OCI-M1 (cell line): Measurements from ENCODE around the gene SRD5A3.

ENCODE experiments used
- DNase-seq: peaks from one replicate; lab custom pipeline; 2025; lab: John Stamatoyannopoulos, UW

SRD5A3 gene

DNA sequence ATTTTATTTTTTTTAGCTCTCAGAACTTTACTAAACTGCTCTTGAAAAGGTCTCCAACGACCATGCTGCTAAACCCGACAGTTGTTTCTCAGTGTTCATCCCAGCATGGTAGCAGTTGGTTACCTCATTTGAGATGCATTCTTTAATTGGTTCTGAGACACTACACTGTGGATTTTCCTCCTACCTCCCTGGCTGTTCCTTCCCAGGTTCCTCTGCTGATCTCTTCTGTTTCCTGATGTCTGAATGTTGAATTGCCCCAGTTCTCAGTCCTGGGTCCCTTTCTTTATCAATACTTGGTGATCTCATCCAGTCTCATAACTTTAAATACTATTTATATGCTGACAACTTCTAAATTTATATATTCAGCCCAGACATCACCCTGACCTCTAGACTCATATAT lies 30.7 kb downstream of the SRD5A3 start:
- no peak for DNase-seq

- DNase-seq = no peak
These were observed 32.8 kb downstream of the SRD5A3 start for GRCh38 chr4:55378617-55379467.

DNA sequence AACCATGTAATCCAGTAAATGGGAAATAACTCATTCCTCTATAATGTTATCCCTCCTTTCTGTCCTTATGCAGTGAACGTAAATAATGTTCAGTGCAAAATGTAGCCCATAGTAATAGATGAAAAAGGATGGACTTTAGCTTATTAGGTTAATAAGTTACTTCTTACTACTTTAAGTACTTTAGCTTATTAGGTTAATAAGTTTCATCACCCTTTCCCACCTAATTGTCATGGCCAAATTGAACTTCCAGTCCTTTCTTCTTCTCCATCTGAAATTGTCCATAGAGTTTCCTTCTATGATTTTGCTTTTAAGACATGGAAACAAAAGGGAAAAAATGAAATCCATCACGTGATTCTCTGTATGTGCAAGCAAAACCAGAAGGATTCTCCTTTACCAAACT lies 34.5 kb downstream of the SRD5A3 start:
- no peak for DNase-seq

DNA sequence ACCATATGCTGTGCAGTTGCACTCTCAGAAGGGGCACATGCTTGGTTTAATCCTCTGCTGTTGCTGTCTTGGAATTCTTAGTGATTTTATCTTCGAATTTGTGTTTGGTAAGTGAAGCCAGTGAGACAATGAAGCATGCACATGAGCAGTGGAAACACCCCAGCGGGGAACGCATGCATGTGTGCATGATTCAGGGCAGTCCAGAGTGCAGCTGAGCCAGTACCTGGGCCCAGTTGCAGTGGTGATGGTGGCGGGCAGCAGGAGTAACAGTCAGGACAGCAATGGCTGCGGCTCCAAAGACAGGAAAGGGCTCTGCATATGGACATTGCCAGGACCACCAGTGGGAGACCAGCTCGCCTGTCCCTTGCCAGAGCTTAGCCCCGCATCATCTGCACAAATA lies 35.5 kb downstream of the SRD5A3 start:
- DNase-seq = peak; percentile 47

GRCh38 chr4:55382488-55383003 lies 36.5 kb downstream of the SRD5A3 start:
- DNase-seq = peak; percentile 72

GRCh38 chr4:55385201-55385649 lies 39.2 kb downstream of the SRD5A3 start:
- peak; percentile 72 for DNase-seq

- peak; percentile 76 for DNase-seq
These were observed 40.0 kb downstream of the SRD5A3 start for GRCh38 chr4:55386073-55386472.

GRCh38 chr4:55386840-55387239 lies 40.8 kb downstream of the SRD5A3 start:
- peak; percentile 91 for DNase-seq

DNA sequence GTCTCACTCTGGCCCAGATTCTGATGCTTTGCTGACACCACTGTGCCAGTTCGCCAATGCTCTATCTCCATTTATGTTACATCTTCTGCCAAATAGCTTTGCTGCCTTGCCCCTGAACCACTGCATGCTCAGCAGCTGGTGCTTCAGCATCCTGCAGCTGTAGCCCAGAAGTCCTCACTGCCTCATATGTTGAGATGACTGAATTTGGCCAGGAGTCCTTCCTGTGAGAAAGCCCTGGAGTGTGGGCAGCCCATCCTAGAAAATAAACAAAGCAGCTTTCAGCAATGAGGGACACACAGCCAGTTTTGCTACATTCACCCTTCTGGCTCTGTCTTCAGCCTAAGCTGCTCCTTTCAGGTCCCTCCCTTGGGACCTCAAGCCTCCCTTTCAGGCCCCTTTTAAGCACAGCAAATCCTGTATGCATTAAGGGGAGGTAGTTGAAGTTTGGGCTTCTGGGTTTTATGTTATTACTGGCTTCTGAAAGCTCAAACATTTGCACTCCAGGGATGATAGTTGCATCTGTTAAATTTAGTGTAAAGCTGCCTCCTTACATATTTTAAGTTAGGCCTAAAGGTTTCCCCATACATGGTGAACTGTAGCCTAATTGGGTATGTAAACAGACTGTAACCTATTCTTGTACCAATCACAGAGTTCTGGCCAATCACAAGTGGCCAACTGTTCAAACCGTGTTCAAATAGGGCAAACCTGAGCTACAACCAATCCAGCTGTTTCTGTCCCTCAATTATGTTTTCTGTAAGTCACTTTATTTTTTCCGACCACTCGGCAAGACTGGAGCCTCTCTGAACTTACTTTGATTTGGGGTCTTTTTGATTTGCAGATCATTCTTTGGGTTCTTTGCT lies 47.6 kb downstream of the SRD5A3 start:
- DNase-seq = no peak

- DNase-seq = no peak
These were observed 49.1 kb downstream of the SRD5A3 start for GRCh38 chr4:55395218-55395528.

DNA sequence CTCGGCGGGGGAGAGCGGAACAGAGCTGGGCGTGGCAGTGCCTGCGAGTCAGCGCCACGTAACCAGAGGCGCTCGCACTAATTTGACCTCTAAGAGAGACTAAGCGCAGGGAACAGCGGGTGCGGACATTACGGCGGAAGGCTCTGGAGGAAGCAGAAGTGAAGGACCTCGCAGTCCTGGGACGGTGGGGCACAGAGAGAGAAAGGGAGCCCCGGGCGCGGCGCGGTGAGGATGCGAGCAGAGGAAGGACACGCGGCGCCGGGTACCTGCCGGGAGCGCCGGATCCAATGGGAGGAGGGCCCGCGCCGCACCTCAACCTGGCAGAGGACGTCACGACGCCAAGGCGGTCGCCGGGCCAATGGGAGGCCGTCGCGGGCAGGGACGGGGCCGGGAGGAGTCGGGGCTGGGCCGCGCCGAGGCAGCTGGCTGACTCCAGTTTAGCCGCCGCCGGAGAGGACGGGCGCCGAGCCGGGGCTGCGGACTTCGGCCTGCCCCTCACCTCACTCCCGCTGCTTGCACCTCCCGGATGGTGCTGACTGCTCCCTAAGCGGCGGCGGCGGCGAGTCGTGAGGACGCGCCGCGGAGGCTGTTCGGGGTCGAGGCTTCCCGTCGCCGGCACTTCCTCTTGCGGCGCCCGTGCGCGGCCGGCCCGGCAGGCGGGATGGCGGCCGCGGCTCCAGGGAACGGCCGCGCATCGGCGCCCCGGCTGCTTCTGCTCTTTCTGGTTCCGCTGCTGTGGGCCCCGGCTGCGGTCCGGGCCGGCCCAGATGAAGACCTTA lies 49.7 kb downstream of the SRD5A3 start, which contains the start of gene TMEM165:
TMEM165 (plus strand) TSS at position 429 of the 779 bp plus-strand sequence; CDS start at position 662, 233 bp downstream.
- peak; percentile 94 for DNase-seq

- peak; percentile 62 for DNase-seq
These were observed 50.5 kb downstream of the SRD5A3 start for GRCh38 chr4:55396308-55397125.

- peak; percentile 41 for DNase-seq
These were observed 51.0 kb downstream of the SRD5A3 start for GRCh38 chr4:55397126-55397436.

DNA sequence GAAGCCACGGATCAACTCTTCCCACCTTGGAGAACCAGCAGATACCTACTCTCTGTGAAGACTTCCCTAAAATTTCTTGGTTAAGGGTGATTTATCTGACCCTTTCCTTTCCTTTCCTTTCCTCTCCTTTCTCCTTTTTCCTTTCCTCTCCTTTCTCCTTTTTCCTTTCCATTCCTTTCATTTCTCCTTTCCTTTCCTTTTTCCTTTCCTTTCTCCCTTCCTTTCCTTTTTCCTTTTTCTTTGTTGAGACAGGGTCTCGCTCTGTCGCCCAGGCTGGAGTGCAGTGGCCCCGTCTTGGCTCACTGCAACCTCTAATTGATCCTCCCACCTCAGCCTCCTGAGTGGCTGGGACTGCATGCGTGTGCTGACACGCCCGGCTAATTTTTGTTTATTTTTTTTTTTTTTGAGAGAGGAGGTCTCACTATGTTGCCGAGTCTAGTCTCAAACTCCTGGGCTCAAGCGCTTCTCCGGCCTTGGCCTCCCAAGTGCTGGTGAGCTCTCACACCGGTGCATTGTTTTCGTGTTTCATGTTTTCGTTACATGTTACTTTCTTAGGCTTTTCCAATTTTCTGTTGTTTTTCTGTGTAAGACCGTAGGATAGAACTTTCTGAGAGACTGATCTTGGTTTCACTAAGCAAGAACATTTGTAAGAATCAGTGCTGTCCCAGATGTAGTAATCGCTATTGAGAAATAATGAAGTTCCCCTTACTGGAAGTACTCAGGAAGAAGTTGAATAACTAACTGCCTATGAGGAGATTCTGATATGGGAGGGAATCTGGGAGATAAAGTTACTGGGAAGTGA lies 51.7 kb downstream of the SRD5A3 start:
- peak; percentile 65 for DNase-seq

- DNase-seq = peak; percentile 57
These were observed 52.4 kb downstream of the SRD5A3 start for GRCh38 chr4:55398461-55398860.

DNA sequence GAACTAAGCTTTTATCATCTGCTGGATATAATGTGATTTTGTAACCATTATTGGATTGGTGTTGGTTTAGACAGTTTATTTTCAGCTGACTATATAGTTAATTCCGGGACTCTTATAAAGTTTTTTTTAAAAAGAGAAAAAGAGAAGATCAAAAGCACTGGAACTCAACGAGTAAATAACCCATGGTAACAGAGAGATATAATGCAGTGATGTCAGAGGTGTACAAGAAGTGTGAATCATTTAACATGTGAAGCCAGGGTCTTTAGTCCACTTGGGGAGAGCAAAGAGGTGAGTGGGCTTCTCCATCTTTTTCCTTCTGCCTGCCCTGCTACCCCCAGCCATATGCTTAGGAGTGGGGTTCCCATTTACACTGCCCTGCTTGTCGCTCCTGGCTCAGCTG lies 52.9 kb downstream of the SRD5A3 start:
- peak; percentile 32 for DNase-seq

- DNase-seq = no peak
These were observed 53.5 kb downstream of the SRD5A3 start for GRCh38 chr4:55399581-55399980.

DNA sequence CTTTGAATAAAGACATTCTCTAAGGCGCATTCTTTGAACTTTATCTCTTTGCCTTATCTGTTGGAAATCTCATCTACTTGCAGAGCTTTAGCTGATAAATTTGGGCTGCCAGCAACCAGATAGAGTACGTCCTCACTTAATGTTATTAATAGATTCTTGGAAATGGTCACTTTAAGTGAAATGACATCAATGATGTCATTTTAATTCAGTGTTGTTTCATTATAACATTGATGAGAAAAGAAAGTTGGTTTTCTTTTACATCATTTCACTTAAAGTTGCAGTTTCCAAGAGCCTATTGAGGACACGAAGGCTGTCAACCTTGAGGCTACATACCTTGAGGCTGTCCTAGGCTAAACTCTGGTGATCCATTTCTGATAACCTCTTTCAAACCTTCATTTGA lies 59.0 kb downstream of the SRD5A3 start:
- no peak for DNase-seq

DNA sequence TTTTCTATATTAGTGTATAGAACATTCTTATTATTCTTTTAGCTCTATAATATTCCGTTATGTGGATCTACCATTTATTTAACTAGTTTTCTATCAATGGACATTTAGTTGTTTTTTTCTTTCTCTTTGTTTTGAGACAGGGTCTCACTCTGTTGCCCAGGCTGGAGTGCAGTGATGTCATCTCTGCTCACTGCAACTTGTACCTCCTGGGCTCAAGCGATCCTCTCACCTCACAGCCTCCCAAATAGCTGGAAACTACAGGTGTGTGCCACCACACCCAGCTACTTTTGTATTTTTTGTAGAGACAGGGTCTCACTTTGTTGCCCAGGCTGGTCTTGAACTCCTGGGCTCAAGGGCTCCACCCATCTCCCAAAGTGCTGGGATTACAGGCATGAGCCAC lies 60.5 kb downstream of the SRD5A3 start:
- DNase-seq = no peak

DNA sequence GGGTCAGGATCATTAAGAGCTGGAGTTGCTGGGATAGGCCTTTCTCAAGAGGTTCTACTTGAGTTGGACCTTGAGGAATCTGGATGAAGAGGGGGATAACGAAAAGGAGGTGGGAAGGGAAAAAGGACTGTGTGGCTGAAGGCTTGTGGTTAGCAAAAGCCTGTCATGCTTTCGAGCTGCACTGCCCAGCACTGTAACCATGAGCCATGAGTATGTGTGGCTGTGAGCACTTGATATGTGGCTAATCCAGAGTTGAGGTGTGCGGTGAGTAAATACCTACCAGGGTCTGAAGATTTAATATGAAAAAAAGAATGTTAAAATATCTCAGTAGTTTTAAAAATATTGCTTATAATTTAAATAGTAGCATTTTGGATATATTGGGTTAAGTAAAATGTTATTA lies 61.1 kb downstream of the SRD5A3 start:
- DNase-seq = no peak
